ENCODE measurements around the gene CRB2. TPM values are rescaled to one million over a fixed set of nuclear protein-coding genes. Genes with fewer than 3 reads are reported as not detected.

CRB2 gene
- total and polyA plus RNA-seq, 2 donors (not counting 3 experiments of a cell fraction or from before 2014, with no cell fraction given): not detected

- H2AFZ ChIP-seq (ENCODE audit: low read depth, low read length): no peak overlapping the region
- BruUV-seq (replicated peaks): no TSS peak
- H3K36me3 ChIP-seq (ENCODE audit: control insufficient read depth in 2 of 2, extremely low read depth in 1 of 2, insufficient read depth in 2 of 2, low read length in 2 of 2): no peaks in the 10 kb centered on the region
- dilution Hi-C loops (cut with MboI; ENCODE audit: extremely low pct_ligation_motif_present, low sequenced_read_pairs) (no loop called here), intact Hi-C loops (cut with micrococcal nuclease) (no loop called here)
- H3K9me1 ChIP-seq (replicated peaks; ENCODE audit: control insufficient read depth, extremely low read depth, insufficient read depth, low read length): no peaks in the 10 kb centered on the region
- no peaks in the 10 kb centered on the region for H3K9me3 ChIP-seq (replicated peaks; ENCODE audit: control insufficient read depth, insufficient read depth, low read length)
- no peaks in the 10 kb centered on the region for H3K79me2 ChIP-seq (ENCODE audit: control insufficient read depth, insufficient read depth, low read length)
- POLR2A ChIA-PET: no interaction called here
- H3K9ac ChIP-seq (replicated peaks; ENCODE audit: extremely low read depth, insufficient read depth, low read length): no peak overlapping the region
- H3K4me3 ChIP-seq (replicated peaks in 1 of 3; ENCODE audit: insufficient read depth in 1 of 3, low read depth in 1 of 3, low read length in 3 of 3): no peak overlapping the region
- H4K20me1 ChIP-seq (replicated peaks; ENCODE audit: control insufficient read depth, extremely low read depth, insufficient read depth, low read length): no peaks in the 10 kb centered on the region
- H3K4me2 ChIP-seq (ENCODE audit: insufficient read depth, low read length): no peak overlapping the region
- H3K27me3 ChIP-seq (ENCODE audit: control insufficient read depth in 2 of 2, insufficient read depth in 2 of 2, low read length in 2 of 2): no peaks in the 10 kb centered on the region
- no peaks in the 10 kb centered on the region for H3K4me1 ChIP-seq (ENCODE audit: control insufficient read depth, extremely low read depth, insufficient read depth, low read length)
- no peak overlapping the region for H3K27ac ChIP-seq (ENCODE audit: insufficient read depth, low read depth, low read length)
- DNase-seq (ENCODE audit: low read depth, low spot score) (no peak), FAIRE-seq (no peak)
- CTCF ChIA-PET: interaction anchor here (1.4 to 1.7 kb wide), 2 partner anchors 9 to 12 kb away, joined by 3 read pairs; no protein-coding TSS in a partner anchor
- TF ChIP-seq POLR2A (IDR thresholded peaks at IDR 0.05; ENCODE audit: low read depth, low read length) (no peak), MAX (IDR thresholded peaks at IDR 0.05; ENCODE audit: insufficient read depth, insufficient read length) (no peak), EZH2 (IDR thresholded peaks at IDR 0.05; ENCODE audit: borderline replicate concordance, low read depth, low read length, severe bottlenecking) (no peak), MYC (IDR thresholded peaks at IDR 0.05; ENCODE audit: low read depth, low read length) (no peak), POLR2AphosphoS5 (IDR thresholded peaks at IDR 0.05; ENCODE audit: insufficient read depth, low read depth, low read length) (no peak), FOS (IDR thresholded peaks at IDR 0.05; ENCODE audit: borderline replicate concordance, insufficient read depth, low read length) (no peak), JUN (IDR thresholded peaks at IDR 0.05; ENCODE audit: borderline replicate concordance, insufficient read depth, insufficient read length, low read depth) (no peak), GATA2 (IDR thresholded peaks at IDR 0.05; ENCODE audit: insufficient read depth, insufficient read length, low read depth, low read length) (no peak)
- TF ChIP-seq, protein P1, sequence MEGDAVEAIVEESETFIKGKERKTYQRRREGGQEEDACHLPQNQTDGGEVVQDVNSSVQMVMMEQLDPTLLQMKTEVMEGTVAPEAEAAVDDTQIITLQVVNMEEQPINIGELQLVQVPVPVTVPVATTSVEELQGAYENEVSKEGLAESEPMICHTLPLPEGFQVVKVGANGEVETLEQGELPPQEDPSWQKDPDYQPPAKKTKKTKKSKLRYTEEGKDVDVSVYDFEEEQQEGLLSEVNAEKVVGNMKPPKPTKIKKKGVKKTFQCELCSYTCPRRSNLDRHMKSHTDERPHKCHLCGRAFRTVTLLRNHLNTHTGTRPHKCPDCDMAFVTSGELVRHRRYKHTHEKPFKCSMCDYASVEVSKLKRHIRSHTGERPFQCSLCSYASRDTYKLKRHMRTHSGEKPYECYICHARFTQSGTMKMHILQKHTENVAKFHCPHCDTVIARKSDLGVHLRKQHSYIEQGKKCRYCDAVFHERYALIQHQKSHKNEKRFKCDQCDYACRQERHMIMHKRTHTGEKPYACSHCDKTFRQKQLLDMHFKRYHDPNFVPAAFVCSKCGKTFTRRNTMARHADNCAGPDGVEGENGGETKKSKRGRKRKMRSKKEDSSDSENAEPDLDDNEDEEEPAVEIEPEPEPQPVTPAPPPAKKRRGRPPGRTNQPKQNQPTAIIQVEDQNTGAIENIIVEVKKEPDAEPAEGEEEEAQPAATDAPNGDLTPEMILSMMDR (IDR thresholded peaks at IDR 0.05; ENCODE audit: extremely low read depth in 1 of 2, insufficient read depth in 1 of 2, low read depth in 1 of 2, low read length in 2 of 2): no peak
Observed at GRCh38 chr9:123423311-123423640, 67.3 kb downstream of the CRB2 start.
